HG03575 (cell line): ENCODE measurements around the gene PCNX2.

Source experiments
- ATAC-seq: cut with Tn5 transposase; IDR thresholded peaks from one replicate; pipeline ENCODE4 v1.9.1; 2021; ENCODE audit not compliant: unreplicated experiment, insufficient number of reproducible peaks, low FRiP score; ENCODE audit errors: extremely low read depth

PCNX2 gene

GRCh38 chr1:233295237-233295974 lies at the start of gene PCNX2:
TSS of gene PCNX2 (minus strand) at chr1:233295725. CDS start at chr1:233295478, 247 bp downstream.
- peak; percentile 74 for ATAC-seq

GRCh38 chr1:233343262-233343661 lies 47.7 kb upstream of the PCNX2 start:
- no peak for ATAC-seq

GRCh38 chr1:233342086-233342485 lies 46.6 kb upstream of the PCNX2 start:
- no peak for ATAC-seq

- no peak for ATAC-seq
These were observed 45.5 kb upstream of the PCNX2 start for GRCh38 chr1:233340966-233341516.

GRCh38 chr1:233340031-233340555 lies 44.6 kb upstream of the PCNX2 start:
- no peak for ATAC-seq

- no peak for ATAC-seq
These were observed 42.6 kb upstream of the PCNX2 start for GRCh38 chr1:233338102-233338501.

- ATAC-seq, result no peak
These were observed 42.0 kb upstream of the PCNX2 start for GRCh38 chr1:233337505-233337904.

GRCh38 chr1:233336554-233337456 lies 41.3 kb upstream of the PCNX2 start:
- ATAC-seq, result no peak

GRCh38 chr1:233334092-233334491 lies 38.6 kb upstream of the PCNX2 start:
- no peak for ATAC-seq

GRCh38 chr1:233333086-233333485 lies 37.6 kb upstream of the PCNX2 start:
- no peak for ATAC-seq

GRCh38 chr1:233331676-233332519 lies 36.4 kb upstream of the PCNX2 start:
- no peak for ATAC-seq

GRCh38 chr1:233328142-233328921 lies 32.8 kb upstream of the PCNX2 start:
- ATAC-seq, result no peak

GRCh38 chr1:233327651-233328141 lies 32.2 kb upstream of the PCNX2 start, which contains the start of gene MAP3K21:
TSS of gene MAP3K21 (plus strand) at chr1:233327724. CDS start at chr1:233328029, 305 bp downstream.
- no peak for ATAC-seq

- no peak for ATAC-seq
These were observed 31.5 kb upstream of the PCNX2 start for GRCh38 chr1:233326811-233327650.

- ATAC-seq, result no peak
These were observed 30.8 kb upstream of the PCNX2 start for GRCh38 chr1:233326319-233326718.

GRCh38 chr1:233323718-233324117 lies 28.2 kb upstream of the PCNX2 start:
- ATAC-seq, result no peak

GRCh38 chr1:233320023-233320422 lies 24.5 kb upstream of the PCNX2 start:
- no peak for ATAC-seq
